Inferior parietal cortex (tissue), 1 donor: ENCODE results near the gene HYCC1.
A peak's percentile ranks its signal among the peaks of the same experiment; 100 is the strongest.
"Not testable (repeated sequence)": the region's sequence is repeated elsewhere in the genome, so short reads cannot be mapped to it uniquely, and the experiment has no call there.

Experiments
- DNase-seq: peaks from one replicate; pipeline ENCODE4 v3.0.0-alpha.2; 2016; ENCODE audit errors: extremely low spot score

Gene HYCC1

GRCh38 chr7:23013715-23014649 lies at the start of gene HYCC1:
TSS of gene HYCC1 (minus strand) at chr7:23014130. CDS start at chr7:22991111, 23,019 bp downstream.
- DNase-seq: peak; percentile 99

GRCh38 chr7:23062452-23062851 lies 48.5 kb upstream of the HYCC1 start:
- DNase-seq: no peak

DNA sequence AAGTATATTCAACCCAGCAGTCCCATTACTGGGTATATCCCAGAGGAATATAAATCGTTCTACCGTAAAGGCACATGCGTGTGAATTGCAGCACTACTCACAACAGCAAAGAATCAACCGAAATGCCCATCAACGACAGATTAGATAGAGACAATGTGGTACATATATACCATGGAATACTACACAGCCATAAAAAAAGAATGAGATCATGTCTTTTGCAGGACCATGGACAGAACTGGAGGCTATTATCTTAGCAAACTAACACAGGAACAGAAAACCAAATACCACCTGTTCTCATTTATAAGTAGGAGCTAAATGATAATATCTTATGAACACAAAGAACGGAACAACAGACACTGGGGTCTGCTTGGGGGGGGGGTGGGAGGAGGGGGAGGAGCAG lies 47.4 kb upstream of the HYCC1 start:
- no peak for DNase-seq

GRCh38 chr7:23058408-23059096 lies 44.6 kb upstream of the HYCC1 start:
- DNase-seq: no peak

DNA sequence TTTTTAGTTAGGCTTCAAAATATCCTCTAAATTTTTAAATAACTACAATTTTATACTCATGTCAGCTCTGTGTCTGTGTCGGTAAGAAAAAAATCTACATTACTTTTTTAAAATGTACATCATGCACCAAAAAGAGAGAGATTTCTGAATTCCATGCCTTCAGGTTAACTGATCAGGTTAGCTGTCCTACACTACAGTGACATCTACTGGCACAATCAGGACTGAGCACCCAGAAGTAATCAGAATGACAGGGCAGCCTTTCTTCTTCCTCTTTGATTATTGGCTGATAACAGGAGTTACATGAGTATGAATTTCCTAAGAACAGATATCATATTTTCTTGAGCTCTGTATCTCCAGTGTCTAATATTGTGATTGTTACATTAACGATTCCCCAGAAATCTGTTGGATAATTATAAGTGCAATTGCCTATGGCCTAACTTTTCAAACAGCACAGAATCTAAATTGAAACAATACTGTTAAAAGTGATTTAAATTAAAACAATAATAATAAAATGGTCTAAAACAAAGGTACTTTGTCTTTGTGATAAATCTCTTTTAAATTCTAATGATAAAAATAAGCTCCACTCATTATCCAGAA lies 41.8 kb upstream of the HYCC1 start:
- DNase-seq: peak; percentile 86

DNA sequence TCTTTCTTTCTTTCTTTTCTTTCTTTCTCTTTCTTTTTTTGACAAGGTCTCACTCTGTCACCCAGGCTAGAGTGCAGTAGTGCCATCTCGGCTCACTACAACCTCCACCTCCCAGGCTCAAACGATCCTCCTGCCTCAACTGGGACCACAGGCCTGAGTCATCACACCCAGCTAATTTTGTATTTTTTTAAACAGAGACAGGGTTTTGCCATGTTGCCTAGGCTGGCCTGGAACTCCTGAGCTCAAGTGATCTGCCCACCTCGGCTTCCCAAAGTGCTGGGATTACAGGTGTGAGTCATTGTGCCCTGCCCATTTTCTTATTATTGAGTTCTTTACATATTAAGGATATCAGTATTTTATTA lies 37.2 kb upstream of the HYCC1 start:
- DNase-seq: not testable (repeated sequence)

DNA sequence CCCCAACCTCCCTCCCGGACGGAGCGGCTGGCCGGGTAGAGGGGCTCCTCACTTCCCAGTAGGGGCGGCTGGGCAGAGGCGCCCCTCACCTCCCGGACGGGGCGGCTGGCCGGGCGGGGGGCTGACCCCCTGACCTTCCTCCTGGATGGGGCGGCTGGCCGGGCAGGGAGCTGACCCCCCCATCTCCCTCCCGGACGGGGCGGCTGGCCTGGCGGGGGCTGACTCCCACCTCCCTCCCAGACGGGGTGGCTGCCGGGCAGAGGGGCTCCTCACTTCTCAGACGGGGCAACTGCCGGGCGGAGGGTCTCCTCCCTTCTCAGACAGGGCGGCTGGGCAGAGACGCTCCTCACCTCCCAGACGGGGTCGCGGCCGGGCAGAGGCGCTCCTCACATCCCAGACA lies 32.4 kb upstream of the HYCC1 start:
- not testable (repeated sequence) for DNase-seq

DNA sequence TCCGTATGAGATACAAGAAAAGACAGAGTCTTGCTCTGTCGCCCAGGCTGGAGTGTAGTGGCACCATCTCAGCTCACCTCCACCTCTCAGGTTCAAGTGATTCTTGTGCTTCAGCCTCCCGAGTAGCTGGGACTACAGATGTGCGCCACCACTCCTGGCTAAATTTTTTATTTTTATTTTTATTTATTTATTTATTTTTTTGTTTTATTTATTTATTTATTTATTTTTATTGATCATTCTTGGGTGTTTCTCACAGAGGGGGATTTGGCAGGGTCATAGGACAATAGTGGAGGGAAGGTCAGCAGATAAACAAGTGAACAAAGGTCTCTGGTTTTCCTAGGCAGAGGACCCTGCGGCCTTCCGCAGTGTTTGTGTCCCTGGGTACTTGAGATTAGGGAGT lies 31.2 kb upstream of the HYCC1 start:
- DNase-seq: not testable (repeated sequence)

GRCh38 chr7:23044581-23044980 lies 30.7 kb upstream of the HYCC1 start:
- no peak for DNase-seq

- no peak for DNase-seq
Measured at GRCh38 chr7:23043441-23043840, 29.5 kb upstream of the HYCC1 start.

DNA sequence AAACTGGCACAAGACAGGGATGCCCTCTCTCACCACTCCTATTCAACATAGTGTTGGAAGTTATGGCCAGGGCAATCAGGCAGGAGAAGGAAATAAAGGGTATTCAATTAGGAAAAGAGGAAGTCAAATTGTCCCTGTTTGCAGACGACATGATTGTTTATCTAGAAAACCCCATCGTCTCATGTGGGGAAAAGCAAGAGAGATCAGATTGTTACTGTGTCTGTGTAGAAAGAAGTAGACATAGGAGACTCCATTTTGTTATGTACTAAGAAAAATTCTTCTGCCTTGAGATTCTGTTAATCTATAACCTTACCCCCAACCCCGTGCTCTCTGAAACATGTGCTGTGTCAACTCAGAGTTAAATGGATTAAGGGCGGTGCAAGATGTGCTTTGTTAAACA lies 25.7 kb upstream of the HYCC1 start:
- not testable (repeated sequence) for DNase-seq

GRCh38 chr7:23035542-23036371 lies 21.8 kb upstream of the HYCC1 start:
- DNase-seq: not testable (repeated sequence)

- no peak for DNase-seq
Measured at GRCh38 chr7:23027261-23027660, 13.3 kb upstream of the HYCC1 start.

GRCh38 chr7:23026164-23026563 lies 12.2 kb upstream of the HYCC1 start:
- DNase-seq: no peak

GRCh38 chr7:23024454-23024853 lies 10.5 kb upstream of the HYCC1 start:
- no peak for DNase-seq

DNA sequence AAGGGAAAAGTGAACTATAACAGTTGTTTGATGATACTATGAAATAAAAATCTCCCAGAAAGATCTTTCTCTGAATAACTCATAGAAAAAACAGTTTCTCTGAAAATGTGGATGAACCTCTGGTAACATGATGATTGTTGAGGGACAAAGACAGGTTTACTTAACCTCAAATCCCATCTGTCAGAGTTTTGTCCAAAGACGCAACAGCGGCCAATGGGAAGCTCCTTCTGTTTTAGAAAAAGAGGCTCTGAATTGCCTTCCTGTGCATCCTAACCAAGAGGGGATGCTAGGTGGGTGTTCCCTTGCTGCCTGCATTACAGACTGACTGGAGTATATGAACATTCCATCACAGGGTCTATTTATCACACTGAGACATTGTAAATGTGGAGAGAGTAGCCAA lies 8.9 kb upstream of the HYCC1 start:
- no peak for DNase-seq

- no peak for DNase-seq
Measured at GRCh38 chr7:23022258-23022769, 8.4 kb upstream of the HYCC1 start.

DNA sequence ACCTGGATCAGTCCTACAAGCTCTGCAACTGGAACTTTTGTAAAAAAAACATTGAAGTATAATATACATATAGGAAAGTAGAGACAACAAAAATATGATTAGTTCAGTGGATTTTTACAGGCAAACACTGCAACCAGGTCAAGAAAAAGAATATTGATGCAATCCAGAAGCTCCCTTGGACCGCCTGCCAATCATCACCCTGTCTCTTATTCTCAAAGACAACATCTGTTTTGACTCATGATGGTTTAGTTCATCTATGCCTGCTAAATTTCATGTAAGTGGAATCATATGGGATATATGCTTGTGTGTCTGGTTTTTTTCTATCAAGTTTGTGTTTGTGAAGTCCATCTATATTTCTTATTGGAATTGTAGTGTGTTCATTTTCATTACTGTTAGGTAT lies 7.7 kb upstream of the HYCC1 start:
- no peak for DNase-seq

DNA sequence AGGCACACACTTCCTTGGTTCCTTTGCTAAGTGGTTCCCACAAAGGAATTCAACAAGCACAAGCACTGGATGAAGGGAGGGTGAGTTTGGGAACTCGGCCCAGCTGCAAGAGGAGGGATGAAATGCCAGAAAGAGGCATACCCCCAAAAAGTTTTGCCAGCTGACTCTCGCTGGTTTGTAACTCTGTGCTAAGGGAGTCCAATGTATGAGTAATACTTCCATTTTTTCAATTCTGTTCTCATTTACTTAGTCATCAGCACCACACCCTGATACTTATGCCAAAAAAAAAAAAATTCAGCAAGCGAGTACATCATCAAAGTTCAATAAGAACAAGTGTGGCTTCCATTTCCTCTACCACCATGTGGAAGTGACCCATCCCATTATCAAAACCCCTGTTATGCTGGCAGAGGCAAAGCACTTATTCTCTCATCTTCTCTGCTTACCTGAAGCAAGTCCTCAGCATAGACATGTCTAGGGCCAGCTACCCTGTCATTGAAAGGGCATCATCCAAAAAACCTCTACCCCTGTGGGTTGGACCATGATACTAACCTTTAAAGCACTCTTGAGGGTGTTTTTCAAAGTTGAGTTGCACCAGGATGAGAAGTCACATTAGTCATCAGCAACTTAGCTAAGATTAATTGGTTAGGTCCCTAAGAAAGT lies 6.9 kb upstream of the HYCC1 start:
- no peak for DNase-seq

- DNase-seq: no peak
Measured at GRCh38 chr7:23018750-23019149, 4.8 kb upstream of the HYCC1 start.

- no peak for DNase-seq
Measured at GRCh38 chr7:23017309-23017708, 3.4 kb upstream of the HYCC1 start.
